H9 (cell line): Measurements from ENCODE around the gene ASXL3. TPM values are rescaled to one million over a fixed set of nuclear protein-coding genes. Genes with fewer than 3 reads are reported as not detected.

ENCODE experiments used
- DNase-seq: peaks from one replicate; pipeline ENCODE4 v3.0.0-alpha.2; 2017
- H2AFZ ChIP-seq: one replicate; pipeline ENCODE4 v1.6.1; 2013; ENCODE audit warnings: mild to moderate bottlenecking, low read length, control low read depth, moderate library complexity
- H2AK5ac ChIP-seq: 2 replicates; pipeline ENCODE4 v1.6.1; 2013; ENCODE audit warnings: low read length, control low read depth, mixed read lengths; ENCODE audit not compliant: insufficient read length
- H2BK120ac ChIP-seq: one replicate; pipeline ENCODE4 v1.6.1; 2013; ENCODE audit warnings: low read depth, mild to moderate bottlenecking, low read length, control low read depth, inconsistent platforms; ENCODE audit not compliant: poor library complexity, severe bottlenecking
- H2BK12ac ChIP-seq: 2 replicates; pipeline ENCODE4 v1.6.1; 2013; ENCODE audit warnings: low read length, control low read depth, mixed read lengths, low read depth; ENCODE audit not compliant: insufficient read length
- H2BK15ac ChIP-seq: 2 replicates; pipeline ENCODE4 v1.6.1; 2013; ENCODE audit warnings: low read depth, low read length, control low read depth
- H2BK20ac ChIP-seq: one replicate; pipeline ENCODE4 v1.6.1; 2013; ENCODE audit warnings: low read depth, mild to moderate bottlenecking, low read length, control low read depth, inconsistent platforms; ENCODE audit not compliant: poor library complexity, severe bottlenecking
- H2BK5ac ChIP-seq: 2 replicates; pipeline ENCODE4 v1.6.1; 2013; ENCODE audit warnings: low read length, control low read depth, mixed read lengths; ENCODE audit not compliant: insufficient read length
- H3K14ac ChIP-seq: 2 replicates; pipeline ENCODE4 v1.6.1; 2013; ENCODE audit warnings: low read length, control low read depth; ENCODE audit not compliant: insufficient read depth
- H3K18ac ChIP-seq: 2 replicates; pipeline ENCODE4 v1.6.1; 2013; ENCODE audit warnings: low read depth, mild to moderate bottlenecking, mixed read lengths, low read length, control low read depth; ENCODE audit not compliant: insufficient read length
- H3K23ac ChIP-seq: 2 replicates; pipeline ENCODE4 v1.6.1; 2013; ENCODE audit warnings: low read length, control low read depth, mixed read lengths, low read depth; ENCODE audit not compliant: insufficient read length
- H3K23me2 ChIP-seq: 2 replicates; pipeline ENCODE4 v1.6.1; 2013; ENCODE audit warnings: low read depth, mild to moderate bottlenecking, mixed read lengths, low read length, control low read depth; ENCODE audit not compliant: insufficient read length, poor library complexity, severe bottlenecking
- H3K27ac ChIP-seq: 2 replicates; pipeline ENCODE4 v1.5.1; 2013; ENCODE audit warnings: low read length, control low read depth, mixed read lengths, low read depth; ENCODE audit not compliant: insufficient read length
- H3K27me3 ChIP-seq: 2 replicates; pipeline ENCODE4 v1.6.1; 2013; ENCODE audit warnings: low read length, control low read depth, inconsistent platforms; ENCODE audit not compliant: insufficient read depth
- H3K4ac ChIP-seq: 2 replicates; pipeline ENCODE4 v1.6.1; 2013; ENCODE audit warnings: low read depth, mild to moderate bottlenecking, control low read depth, inconsistent platforms, low read length, moderate library complexity
- H3K4me1 ChIP-seq: 2 replicates; pipeline ENCODE4 v1.6.1; 2013; ENCODE audit warnings: low read length, control low read depth, inconsistent platforms; ENCODE audit not compliant: insufficient read depth
- H3K4me2 ChIP-seq: 2 replicates; pipeline ENCODE4 v1.6.1; 2013; ENCODE audit warnings: low read length, control low read depth, mixed read lengths; ENCODE audit not compliant: insufficient read length, insufficient read depth
- H3K56ac ChIP-seq: 2 replicates; pipeline ENCODE4 v1.6.1; 2013; ENCODE audit warnings: low read depth, mild to moderate bottlenecking, mixed read lengths, low read length, control low read depth; ENCODE audit not compliant: insufficient read length
- H3K79me1 ChIP-seq: 2 replicates; pipeline ENCODE4 v1.6.1; 2013; ENCODE audit warnings: low read depth, mild to moderate bottlenecking, moderate library complexity, low read length, control low read depth, inconsistent platforms; ENCODE audit not compliant: insufficient read depth, poor library complexity, severe bottlenecking
- H3K79me2 ChIP-seq: 2 replicates; pipeline ENCODE4 v1.6.1; 2013; ENCODE audit warnings: low read length, control low read depth, inconsistent platforms; ENCODE audit not compliant: insufficient read depth
- H3K9ac ChIP-seq: 2 replicates; pipeline ENCODE4 v1.6.1; 2013; ENCODE audit warnings: low read length, control low read depth, mixed read lengths; ENCODE audit not compliant: insufficient read length; ENCODE audit errors: extremely low read depth
- H3K9me3 ChIP-seq: one replicate; pipeline ENCODE4 v1.6.1; 2013; ENCODE audit warnings: low read depth, low read length, inconsistent platforms; ENCODE audit not compliant: control insufficient read depth
- H3T11ph ChIP-seq: one replicate; pipeline ENCODE4 v1.6.1; 2013; ENCODE audit warnings: mild to moderate bottlenecking, low read length, control low read depth, inconsistent platforms
- H4K20me1 ChIP-seq: one replicate; pipeline ENCODE4 v1.6.1; 2013; ENCODE audit not compliant: control insufficient read depth, insufficient read length, insufficient read depth
- H4K5ac ChIP-seq: 2 replicates; pipeline ENCODE4 v1.6.1; 2013; ENCODE audit warnings: low read depth, mild to moderate bottlenecking, mixed read lengths, low read length, control low read depth; ENCODE audit not compliant: insufficient read length
- H4K8ac ChIP-seq: replicated peaks from 2 replicates; pipeline ENCODE4 v1.6.1; 2013; ENCODE audit warnings: low read length, control low read depth, mixed read lengths, low read depth; ENCODE audit not compliant: insufficient read length
- H4K91ac ChIP-seq: 2 replicates; pipeline ENCODE4 v1.6.1; 2013; ENCODE audit warnings: low read depth, mild to moderate bottlenecking, moderate library complexity, mixed read lengths, low read length, control low read depth; ENCODE audit not compliant: insufficient read length
- H3K27ac Mint-ChIP-seq, 3 experiments: 2 replicates in 2 of 3; 3 replicates in 1 of 3; pipeline ENCODE4 v1.8.0; 2020 to 2021; ENCODE audit warnings: mixed read lengths in 3 of 3, mild to moderate bottlenecking in 1 of 3, moderate library complexity in 1 of 3
- H3K27me3 Mint-ChIP-seq: 2 replicates; pipeline ENCODE4 v1.8.0; 2021; ENCODE audit warnings: low read depth, mild to moderate bottlenecking, moderate library complexity, mixed read lengths
- H3K36me3 Mint-ChIP-seq, 3 experiments: 2 replicates in 2 of 3; 3 replicates in 1 of 3; pipeline ENCODE4 v1.8.0; 2020 to 2021; ENCODE audit warnings: low read depth in 3 of 3, mixed read lengths in 3 of 3; ENCODE audit not compliant: insufficient read depth in 1 of 3
- H3K4me1 Mint-ChIP-seq, 2 experiments: 2 replicates each; pipeline ENCODE4 v1.8.0; 2020; ENCODE audit warnings: mixed read lengths in 2 of 2
- H3K4me3 Mint-ChIP-seq, 2 experiments: 2 replicates in 1 of 2; 3 replicates in 1 of 2; pipeline ENCODE4 v1.8.0; 2020 to 2021; ENCODE audit warnings: mild to moderate bottlenecking in 2 of 2, mixed read lengths in 2 of 2, moderate library complexity in 1 of 2
- H3K9me3 Mint-ChIP-seq, 2 experiments: 2 replicates in 1 of 2; 3 replicates in 1 of 2; pipeline ENCODE4 v1.8.0; 2020; ENCODE audit warnings: mild to moderate bottlenecking in 2 of 2, mixed read lengths in 2 of 2, moderate library complexity in 1 of 2
- WGBS: extraction: QIAGEN DNeasy Blood & Tissue Kit; methylation state at CpG from one replicate; pipeline ENCODE4 v1.1.7; 2013; ENCODE audit warnings: missing lambda C conversion rate, low lambda C conversion rate, mixed read lengths; ENCODE audit not compliant: insufficient read length; ENCODE audit errors: extremely low coverage; 5-methylcytosine and 5-hydroxymethylcytosine counted together
- total RNA-seq: library from RNA; stranded (reverse); gene quantifications from 2 replicates; pipeline ENCODE4 v1.2.1, GENCODE V29; 2021
- TF ChIP-seq, protein P1 (sequence below): fragments of 200-600 bp; sonication (generic); conservative IDR thresholded peaks from 3 replicates; pipeline ENCODE4 v1.8.0; 2021; ENCODE audit warnings: antibody characterized with exemption, mild to moderate bottlenecking

ASXL3 gene
- total RNA-seq, 1 experiment from 2014 or later, result 0.35 TPM

- Mint-ChIP-seq H3K36me3 (no peaks in the 10 kb centered on the region), H3K4me3 (no peak overlapping the region), H3K27ac (no peak overlapping the region), H3K9me3 (no peaks in the 10 kb centered on the region), H3K27me3 (no peaks in the 10 kb centered on the region; the same call in 1 of the 2 replicates), H3K4me1 (no peaks in the 10 kb centered on the region)
- H3K4me2 ChIP-seq, result no peak overlapping the region
- no peaks in the 10 kb centered on the region for H3K23me2 ChIP-seq
- H3K9me3 ChIP-seq, result no peaks in the 10 kb centered on the region
- no peak overlapping the region for H2BK12ac ChIP-seq
- no peaks in the 10 kb centered on the region for H3K27me3 ChIP-seq
- no peak overlapping the region for H3K56ac ChIP-seq
- no peaks in the 10 kb centered on the region for H4K20me1 ChIP-seq
- no peak overlapping the region for H4K5ac ChIP-seq
- H2AK5ac ChIP-seq, result no peak overlapping the region
- no peak overlapping the region for H2BK15ac ChIP-seq
- H3K9ac ChIP-seq, result no peak overlapping the region
- no CpG with 5 or more reads among the region's 2 CpGs for WGBS
- H3K27ac ChIP-seq, result no peak overlapping the region
- TF ChIP-seq, protein P1, sequence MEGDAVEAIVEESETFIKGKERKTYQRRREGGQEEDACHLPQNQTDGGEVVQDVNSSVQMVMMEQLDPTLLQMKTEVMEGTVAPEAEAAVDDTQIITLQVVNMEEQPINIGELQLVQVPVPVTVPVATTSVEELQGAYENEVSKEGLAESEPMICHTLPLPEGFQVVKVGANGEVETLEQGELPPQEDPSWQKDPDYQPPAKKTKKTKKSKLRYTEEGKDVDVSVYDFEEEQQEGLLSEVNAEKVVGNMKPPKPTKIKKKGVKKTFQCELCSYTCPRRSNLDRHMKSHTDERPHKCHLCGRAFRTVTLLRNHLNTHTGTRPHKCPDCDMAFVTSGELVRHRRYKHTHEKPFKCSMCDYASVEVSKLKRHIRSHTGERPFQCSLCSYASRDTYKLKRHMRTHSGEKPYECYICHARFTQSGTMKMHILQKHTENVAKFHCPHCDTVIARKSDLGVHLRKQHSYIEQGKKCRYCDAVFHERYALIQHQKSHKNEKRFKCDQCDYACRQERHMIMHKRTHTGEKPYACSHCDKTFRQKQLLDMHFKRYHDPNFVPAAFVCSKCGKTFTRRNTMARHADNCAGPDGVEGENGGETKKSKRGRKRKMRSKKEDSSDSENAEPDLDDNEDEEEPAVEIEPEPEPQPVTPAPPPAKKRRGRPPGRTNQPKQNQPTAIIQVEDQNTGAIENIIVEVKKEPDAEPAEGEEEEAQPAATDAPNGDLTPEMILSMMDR, result no peak
- no peak overlapping the region for H3T11ph ChIP-seq
- H3K14ac ChIP-seq, result no peak overlapping the region
- H2BK5ac ChIP-seq, result no peak overlapping the region
- H4K91ac ChIP-seq, result no peak overlapping the region
- no peaks in the 10 kb centered on the region for H3K79me1 ChIP-seq
- H2AFZ ChIP-seq, result no peak overlapping the region
- no peaks in the 10 kb centered on the region for H3K79me2 ChIP-seq
- no peak for DNase-seq
- H3K4me1 ChIP-seq, result no peaks in the 10 kb centered on the region
- no peak overlapping the region for H3K4ac ChIP-seq
- no peak overlapping the region for H2BK20ac ChIP-seq
- no peak overlapping the region for H3K18ac ChIP-seq
- H3K23ac ChIP-seq, result no peak overlapping the region
- no peak overlapping the region for H2BK120ac ChIP-seq
- no peak overlapping the region for H4K8ac ChIP-seq
These were observed 116.6 kb downstream of the ASXL3 start for GRCh38 chr18:33694593-33694992.
